ENCODE measurements around the gene TM9SF4.

The TM9SF4 gene

DNA sequence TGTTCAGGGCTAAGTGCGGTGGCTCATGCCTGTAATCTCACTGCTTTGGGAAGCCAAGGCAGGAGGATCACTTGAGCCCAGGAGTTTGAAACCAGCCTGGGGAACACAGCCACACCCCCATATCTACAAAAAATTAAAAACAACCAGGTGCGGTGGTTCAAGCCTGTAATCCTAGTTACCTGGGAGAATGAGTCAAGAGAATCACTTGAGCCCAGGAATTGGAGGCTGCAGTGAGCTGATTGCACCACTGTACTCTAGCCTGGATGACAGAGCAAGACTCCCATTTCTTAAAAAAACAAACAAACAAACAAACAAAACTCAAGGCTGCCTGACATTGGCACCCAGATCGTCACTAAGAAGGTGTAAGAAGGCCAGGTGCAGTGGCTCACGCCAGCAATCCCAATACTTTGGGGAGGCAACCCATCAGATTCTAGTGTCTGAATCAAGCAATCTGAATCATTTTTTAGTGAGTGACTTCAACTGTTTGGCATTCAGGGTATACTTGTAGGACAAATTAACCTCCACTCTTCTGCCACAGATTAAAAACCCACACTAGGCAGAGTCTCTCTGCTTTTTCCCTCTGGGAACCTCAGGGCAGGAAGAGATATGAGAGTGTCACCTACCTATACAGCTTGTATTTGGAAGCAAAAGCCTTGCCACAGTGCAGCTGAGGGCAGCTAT, 91.9 kb downstream of the TM9SF4 start:
- TF ChIP-seq, protein P1, sequence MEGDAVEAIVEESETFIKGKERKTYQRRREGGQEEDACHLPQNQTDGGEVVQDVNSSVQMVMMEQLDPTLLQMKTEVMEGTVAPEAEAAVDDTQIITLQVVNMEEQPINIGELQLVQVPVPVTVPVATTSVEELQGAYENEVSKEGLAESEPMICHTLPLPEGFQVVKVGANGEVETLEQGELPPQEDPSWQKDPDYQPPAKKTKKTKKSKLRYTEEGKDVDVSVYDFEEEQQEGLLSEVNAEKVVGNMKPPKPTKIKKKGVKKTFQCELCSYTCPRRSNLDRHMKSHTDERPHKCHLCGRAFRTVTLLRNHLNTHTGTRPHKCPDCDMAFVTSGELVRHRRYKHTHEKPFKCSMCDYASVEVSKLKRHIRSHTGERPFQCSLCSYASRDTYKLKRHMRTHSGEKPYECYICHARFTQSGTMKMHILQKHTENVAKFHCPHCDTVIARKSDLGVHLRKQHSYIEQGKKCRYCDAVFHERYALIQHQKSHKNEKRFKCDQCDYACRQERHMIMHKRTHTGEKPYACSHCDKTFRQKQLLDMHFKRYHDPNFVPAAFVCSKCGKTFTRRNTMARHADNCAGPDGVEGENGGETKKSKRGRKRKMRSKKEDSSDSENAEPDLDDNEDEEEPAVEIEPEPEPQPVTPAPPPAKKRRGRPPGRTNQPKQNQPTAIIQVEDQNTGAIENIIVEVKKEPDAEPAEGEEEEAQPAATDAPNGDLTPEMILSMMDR (IDR thresholded peaks at IDR 0.05; ENCODE audit: low read depth, low read length, missing control alignments): no peak

DNA sequence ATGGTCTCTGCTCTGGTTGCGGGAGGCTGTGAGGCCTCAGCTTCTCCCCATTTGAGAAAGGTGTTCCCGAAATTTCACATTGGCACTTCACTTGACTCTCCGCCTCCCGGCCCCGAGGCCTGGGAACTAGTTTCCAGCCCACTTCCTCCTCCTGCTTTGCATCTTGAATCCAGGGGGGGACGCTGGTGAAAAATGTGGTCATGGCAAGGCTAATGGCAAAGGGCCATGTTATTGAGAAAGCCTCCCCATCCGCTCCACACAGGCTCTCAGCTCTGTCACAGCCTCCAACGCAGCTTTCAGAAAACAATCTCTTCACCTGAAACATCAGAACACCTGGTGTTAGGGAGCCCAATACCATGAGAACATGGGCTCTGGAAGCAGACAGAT, 92.5 kb downstream of the TM9SF4 start:
- no peak overlapping the region for H3K4me3 ChIP-seq (ENCODE audit: low read depth, low read length)
- DNase-seq (ENCODE audit: low read depth): no peak
- TF ChIP-seq, protein P1 (IDR thresholded peaks at IDR 0.05; ENCODE audit: low read depth, low read length, missing control alignments): no peak

More for the DNA sequence above, 91.9 kb downstream of the TM9SF4 start:
- H3K4me3 ChIP-seq (ENCODE audit: low read depth, low read length): no peak overlapping the region
- DNase-seq (ENCODE audit: low read depth): no peak

DNA sequence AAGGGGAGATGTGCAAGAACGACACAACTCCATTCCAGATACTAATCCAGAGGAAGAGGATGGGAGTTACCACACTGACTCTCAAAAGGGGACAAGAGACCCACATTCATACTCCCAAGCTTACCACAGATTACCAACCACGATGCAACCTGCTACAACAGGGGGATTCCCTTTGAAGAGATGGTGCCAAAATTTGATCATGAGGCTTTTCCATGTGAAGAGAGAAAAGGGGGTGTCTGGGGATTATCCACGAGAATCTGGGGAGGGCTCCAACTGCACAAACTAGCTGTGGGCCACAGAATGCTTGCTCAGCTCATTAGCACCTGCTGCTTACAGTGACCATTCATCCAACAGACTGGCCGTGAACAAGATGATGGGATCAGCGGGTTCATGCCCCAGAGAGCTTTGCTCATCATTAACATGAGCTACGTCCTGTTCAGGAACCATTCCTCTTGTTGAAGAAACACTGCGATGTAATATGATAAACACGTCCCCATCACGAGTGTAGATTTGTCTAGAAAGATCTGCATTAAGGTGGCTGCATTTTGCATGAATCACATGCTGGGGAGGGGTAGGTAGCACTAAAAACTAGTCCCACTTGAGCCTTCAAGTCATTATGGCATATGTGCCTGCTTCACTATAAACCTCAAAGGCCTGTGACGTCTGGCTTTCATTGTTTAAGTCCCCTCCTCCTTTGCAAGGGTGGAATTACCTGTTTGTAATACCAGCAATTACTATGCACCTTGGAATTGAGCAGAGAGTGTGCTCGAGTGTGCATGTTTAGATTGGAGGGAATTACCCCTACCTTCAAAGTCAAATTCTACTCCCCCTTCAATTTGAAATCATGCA, 94.1 kb downstream of the TM9SF4 start:
- TF ChIP-seq, protein P1 (IDR thresholded peaks at IDR 0.05; ENCODE audit: low read depth, low read length, missing control alignments): no peak
- H3K4me3 ChIP-seq (ENCODE audit: low read depth, low read length): no peak overlapping the region
- DNase-seq (ENCODE audit: low read depth): no peak

DNA sequence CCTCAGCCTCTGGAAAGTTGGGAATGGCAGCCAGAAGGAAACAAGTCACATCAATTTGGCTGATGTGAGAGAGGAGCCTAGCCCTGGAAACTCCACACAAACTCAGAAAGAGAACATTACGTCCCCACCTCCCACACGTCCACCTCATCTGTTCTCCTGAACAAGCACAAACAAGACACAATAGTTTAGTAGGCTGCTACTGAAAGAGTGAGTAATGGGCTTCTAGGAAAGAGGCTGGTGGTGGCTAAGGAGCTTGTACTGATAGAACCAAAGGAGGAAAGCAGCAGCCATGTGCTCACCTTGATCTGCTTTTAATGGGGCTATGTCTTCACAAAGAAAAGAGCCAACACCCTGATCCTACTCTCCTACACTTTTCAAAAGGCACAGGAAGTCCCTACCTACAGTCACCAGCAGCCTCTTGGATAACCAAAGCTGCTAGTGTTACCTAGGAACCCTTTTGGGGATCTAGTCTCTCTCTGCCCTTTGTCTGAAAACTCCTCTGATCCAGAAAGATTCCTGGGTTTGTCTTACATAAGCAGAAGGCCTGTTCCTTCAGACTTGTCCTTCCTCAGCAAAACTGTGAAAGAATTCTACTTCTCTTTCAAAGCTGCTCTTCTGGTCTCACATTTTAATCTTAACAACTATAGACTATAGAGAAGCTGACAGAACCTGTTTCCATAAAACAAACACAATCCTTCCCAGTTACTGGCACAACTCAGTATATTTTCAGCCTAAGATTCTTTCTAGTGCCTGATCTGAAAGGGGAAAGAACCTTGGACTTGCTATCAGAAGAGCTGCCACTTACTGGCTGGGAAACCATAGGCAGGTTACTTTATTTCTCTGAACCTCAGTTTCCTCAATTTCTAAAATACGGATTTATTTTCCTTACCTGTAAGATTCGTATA, 94.9 kb downstream of the TM9SF4 start:
- DNase-seq (ENCODE audit: low read depth): no peak
- TF ChIP-seq, protein P1 (IDR thresholded peaks at IDR 0.05; ENCODE audit: low read depth, low read length, missing control alignments): no peak
- no peak overlapping the region; the same call in 1 of the 2 replicates for H3K4me3 ChIP-seq (ENCODE audit: low read depth, low read length)

DNA sequence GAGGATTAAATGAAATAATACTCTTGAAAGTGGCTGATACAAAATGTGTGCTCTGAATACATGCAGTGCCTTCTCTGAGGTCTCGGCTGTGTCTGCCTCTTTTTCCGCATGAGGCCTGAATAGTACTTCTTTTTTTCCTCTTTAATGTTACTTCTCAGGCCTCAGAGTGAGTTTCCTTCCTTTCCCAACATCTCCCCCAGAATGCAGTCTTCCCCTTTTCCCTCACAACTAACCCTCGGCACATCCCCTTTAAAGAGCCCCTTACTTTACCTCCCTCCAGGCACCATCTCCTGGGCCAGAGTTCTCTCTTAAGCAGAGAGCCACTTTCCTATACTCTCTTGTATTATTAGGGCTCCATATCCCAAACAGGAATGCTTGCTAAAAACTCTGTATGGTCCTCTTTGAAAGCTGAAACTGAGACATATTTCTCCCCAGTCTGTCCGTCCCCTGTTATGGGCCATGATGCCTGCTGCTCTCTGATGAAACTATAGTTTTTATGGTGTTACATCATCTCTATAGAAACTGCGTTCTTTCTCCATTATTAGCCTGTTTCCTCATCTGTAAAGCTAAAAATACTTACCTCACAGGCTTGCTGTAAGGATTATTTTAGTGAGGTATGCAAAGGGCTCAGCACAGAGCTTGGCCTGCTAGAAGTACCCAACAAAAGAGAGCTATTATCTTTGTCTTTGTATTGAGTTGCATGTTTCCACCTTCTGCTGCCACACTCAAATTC, 95.8 kb downstream of the TM9SF4 start:
- peak overlapping the region; percentile 70 for H3K4me3 ChIP-seq (ENCODE audit: low read depth, low read length)
- TF ChIP-seq, protein P1 (IDR thresholded peaks at IDR 0.05; ENCODE audit: low read depth, low read length, missing control alignments): no peak
- no peak for DNase-seq (ENCODE audit: low read depth)

Data from GM12864 (cell line).